ENCODE results near the gene GANC. TPM values are rescaled to one million over a fixed set of nuclear protein-coding genes. Genes with fewer than 3 reads are reported as not detected.
A peak's percentile ranks its signal among the peaks of the same experiment; 100 is the strongest.
"Not testable (repeated sequence)": the region's sequence is repeated elsewhere in the genome, so short reads cannot be mapped to it uniquely, and the experiment has no call there.

GANC gene
- polyA plus RNA-seq, 1 donor from 2014 or later: 48.0 TPM

GRCh38 chr15:42313463-42313862, 40.5 kb downstream of the GANC start:
- no peak overlapping the region for H3K27ac Mint-ChIP-seq

DNA sequence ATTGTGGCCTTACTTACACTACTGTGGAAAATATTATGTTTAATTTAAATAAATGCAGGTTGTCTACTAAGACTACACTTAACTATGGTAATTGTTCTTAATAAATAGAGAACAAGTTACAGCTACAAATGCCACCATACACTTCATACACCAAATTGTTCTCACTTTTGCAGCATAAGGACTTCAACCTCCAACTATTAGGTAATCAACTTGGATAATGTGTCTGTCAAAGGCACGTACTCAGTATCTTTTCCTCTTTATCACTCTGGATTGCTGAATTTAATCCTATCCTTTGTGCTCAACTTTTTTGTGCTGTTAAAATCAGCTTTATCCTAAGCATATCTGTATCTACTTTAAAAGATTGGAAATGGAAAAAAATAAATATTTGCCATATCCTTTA, 41.8 kb downstream of the GANC start:
- Mint-ChIP-seq H3K4me3 (no peak overlapping the region), H3K27ac (no peak overlapping the region), H3K36me3 (peaks cover 15% of the 10 kb centered on the region), H3K4me1 (peaks cover 0 to 4% (median 2%) of the 10 kb centered on the region in 3 donors), H3K27me3 (no peaks in the 10 kb centered on the region), H3K9me3 (no peaks in the 10 kb centered on the region)

More at GRCh38 chr15:42313463-42313862, 40.5 kb downstream of the GANC start:
- Mint-ChIP-seq H3K36me3 (peaks cover 17% of the 10 kb centered on the region), H3K27me3 (no peaks in the 10 kb centered on the region), H3K9me3 (no peaks in the 10 kb centered on the region), H3K4me1 (peaks cover 0 to 4% (median 0%) of the 10 kb centered on the region in 3 donors), H3K4me3 (no peak overlapping the region)

- peaks cover 0 to 4% (median 2%) of the 10 kb centered on the region in 3 donors for H3K4me1 Mint-ChIP-seq
- H3K27me3 Mint-ChIP-seq: no peaks in the 10 kb centered on the region
Observed at GRCh38 chr15:42315521-42315920, 42.5 kb downstream of the GANC start.

DNA sequence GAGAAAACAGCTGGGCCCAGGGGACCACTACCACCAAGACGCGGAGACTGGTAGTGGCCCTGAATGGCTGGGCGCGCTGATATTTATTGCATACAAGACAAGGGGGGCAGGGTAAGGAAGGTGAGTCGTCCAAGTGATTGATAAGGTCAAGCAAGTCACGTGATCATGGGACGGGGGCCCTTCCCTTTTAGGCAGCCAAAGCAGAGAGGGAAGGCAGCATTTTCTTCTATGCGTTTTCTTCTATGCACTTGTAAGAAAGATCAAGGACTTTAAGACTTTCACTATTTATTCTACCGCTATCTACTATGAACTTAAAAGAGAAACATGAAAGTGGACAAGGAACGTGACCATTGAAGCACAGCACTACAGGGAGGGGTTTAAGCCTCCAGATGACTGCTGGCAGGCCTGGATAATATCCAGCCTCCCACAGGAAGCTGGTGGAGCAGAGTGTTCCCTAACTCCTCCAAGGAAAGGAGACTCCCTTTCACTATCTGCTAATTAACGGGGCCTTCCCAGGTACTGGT, 43.3 kb downstream of the GANC start:
- H3K27ac Mint-ChIP-seq, H3K27me3 Mint-ChIP-seq, H3K4me3 Mint-ChIP-seq, H3K4me1 Mint-ChIP-seq, H3K9me3 Mint-ChIP-seq: not testable (repeated sequence)
- H3K36me3 Mint-ChIP-seq: peaks cover 15% of the 10 kb centered on the region

More at GRCh38 chr15:42315521-42315920, 42.5 kb downstream of the GANC start:
- Mint-ChIP-seq H3K36me3 (peaks cover 15% of the 10 kb centered on the region), H3K4me3 (no peak overlapping the region), H3K9me3 (no peaks in the 10 kb centered on the region), H3K27ac (no peak overlapping the region)

DNA sequence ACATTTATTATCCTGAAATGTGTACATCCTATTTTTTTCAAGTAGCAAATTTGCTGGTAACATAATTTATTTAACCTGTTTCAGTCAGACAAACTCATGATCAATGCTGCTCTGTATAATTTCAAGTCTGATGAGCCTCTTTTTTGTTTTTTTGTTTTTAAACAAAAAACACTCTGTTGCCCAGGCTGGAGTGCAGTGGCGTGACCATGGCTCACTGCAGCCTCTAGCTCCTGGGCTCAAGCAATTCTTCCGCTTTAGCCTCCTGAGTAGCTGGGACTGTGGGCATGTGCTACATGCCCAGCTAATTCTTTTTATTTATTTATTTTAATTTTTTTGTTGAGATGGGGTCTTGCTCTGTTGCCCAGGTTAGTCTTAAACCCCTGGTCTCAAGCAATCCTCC, 46.2 kb downstream of the GANC start:
- no peak overlapping the region for H3K4me3 Mint-ChIP-seq
- no peaks in the 10 kb centered on the region for H3K27me3 Mint-ChIP-seq
- no peaks in the 10 kb centered on the region for H3K9me3 Mint-ChIP-seq
- no peak overlapping the region for H3K27ac Mint-ChIP-seq
- H3K36me3 Mint-ChIP-seq: peaks cover 14% of the 10 kb centered on the region
- peaks cover 0 to 4% (median 2%) of the 10 kb centered on the region in 3 donors for H3K4me1 Mint-ChIP-seq

- H3K27ac Mint-ChIP-seq: no peak overlapping the region
- no peaks in the 10 kb centered on the region for H3K9me3 Mint-ChIP-seq
- peaks cover 22% of the 10 kb centered on the region for H3K36me3 Mint-ChIP-seq
- no peak overlapping the region for H3K4me3 Mint-ChIP-seq
- no peaks in the 10 kb centered on the region for H3K27me3 Mint-ChIP-seq
- no peaks in the 10 kb centered on the region for H3K4me1 Mint-ChIP-seq
Observed at GRCh38 chr15:42324308-42324707, 51.3 kb downstream of the GANC start.

- no peak overlapping the region for H3K4me3 Mint-ChIP-seq
- no peaks in the 10 kb centered on the region for H3K9me3 Mint-ChIP-seq
- no peaks in the 10 kb centered on the region for H3K4me1 Mint-ChIP-seq
- H3K36me3 Mint-ChIP-seq: peaks cover 21% of the 10 kb centered on the region
- H3K27ac Mint-ChIP-seq: no peak overlapping the region
- H3K27me3 Mint-ChIP-seq: no peaks in the 10 kb centered on the region
Observed at GRCh38 chr15:42329161-42329560, 56.2 kb downstream of the GANC start.

- Mint-ChIP-seq H3K4me3 (no peak overlapping the region), H3K4me1 (no peaks in the 10 kb centered on the region), H3K9me3 (peaks cover 0 to 4% (median 4%) of the 10 kb centered on the region in 3 donors), H3K27ac (no peak overlapping the region), H3K27me3 (no peaks in the 10 kb centered on the region), H3K36me3 (peaks cover 25% of the 10 kb centered on the region)
Observed at GRCh38 chr15:42329992-42330391, 57.0 kb downstream of the GANC start.

- Mint-ChIP-seq H3K27ac (no peak overlapping the region), H3K27me3 (no peaks in the 10 kb centered on the region), H3K9me3 (peaks cover 0 to 8% (median 7%) of the 10 kb centered on the region in 3 donors), H3K36me3 (peaks cover 32% of the 10 kb centered on the region), H3K4me3 (no peak overlapping the region), H3K4me1 (no peaks in the 10 kb centered on the region)
Observed at GRCh38 chr15:42331235-42331634, 58.2 kb downstream of the GANC start.

- no peaks in the 10 kb centered on the region for H3K27me3 Mint-ChIP-seq
- H3K36me3 Mint-ChIP-seq: peaks cover 26% of the 10 kb centered on the region
- no peak overlapping the region for H3K4me3 Mint-ChIP-seq
- H3K9me3 Mint-ChIP-seq: peaks cover 0 to 8% (median 7%) of the 10 kb centered on the region in 3 donors
- H3K27ac Mint-ChIP-seq: no peak overlapping the region
- no peaks in the 10 kb centered on the region for H3K4me1 Mint-ChIP-seq
Observed at GRCh38 chr15:42332331-42332730, 59.3 kb downstream of the GANC start.

DNA sequence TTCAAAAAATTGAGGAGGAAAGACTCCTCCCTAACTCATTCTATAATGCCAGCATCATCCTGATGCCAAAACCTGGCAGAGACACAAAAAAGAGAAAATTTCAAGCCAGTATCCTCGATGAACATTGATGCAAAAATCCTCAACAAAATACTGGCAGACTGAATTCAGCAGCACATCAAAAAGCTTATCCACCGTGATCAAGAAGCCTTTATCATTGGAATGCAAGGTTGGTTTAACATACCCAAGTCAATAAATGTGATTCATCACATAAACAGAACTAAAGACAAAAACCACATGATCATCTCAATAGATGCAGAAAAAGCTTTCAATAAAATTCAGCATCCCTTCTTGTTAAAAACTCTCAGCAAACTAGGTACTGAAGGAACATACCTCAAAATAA, 62.1 kb downstream of the GANC start:
- Mint-ChIP-seq H3K4me3 (no peak overlapping the region), H3K27ac (no peak overlapping the region), H3K36me3 (peaks cover 17% of the 10 kb centered on the region), H3K4me1 (no peaks in the 10 kb centered on the region), H3K9me3 (peaks cover 0 to 8% (median 7%) of the 10 kb centered on the region in 3 donors), H3K27me3 (no peaks in the 10 kb centered on the region)

DNA sequence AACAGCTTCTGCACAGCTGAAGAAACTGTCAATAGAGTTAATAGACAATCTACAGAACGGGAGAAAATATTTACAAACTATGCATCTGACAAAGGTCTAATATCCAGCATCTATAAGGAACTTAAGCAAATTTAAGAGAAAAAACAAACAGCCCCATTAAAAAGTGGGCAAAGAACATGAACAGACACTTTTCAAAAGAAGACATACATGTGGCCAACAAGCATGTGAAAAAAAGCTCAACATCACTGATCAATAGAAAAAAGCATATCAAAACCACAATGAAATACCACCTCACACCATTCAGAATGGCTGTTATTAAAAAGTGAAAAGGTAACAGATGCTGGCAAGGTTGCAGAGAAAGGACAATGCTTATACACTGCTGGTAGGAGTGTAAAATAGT, 63.6 kb downstream of the GANC start:
- H3K27ac Mint-ChIP-seq, H3K4me1 Mint-ChIP-seq, H3K4me3 Mint-ChIP-seq, H3K27me3 Mint-ChIP-seq, H3K9me3 Mint-ChIP-seq: not testable (repeated sequence)
- peaks cover 13% of the 10 kb centered on the region for H3K36me3 Mint-ChIP-seq

DNA sequence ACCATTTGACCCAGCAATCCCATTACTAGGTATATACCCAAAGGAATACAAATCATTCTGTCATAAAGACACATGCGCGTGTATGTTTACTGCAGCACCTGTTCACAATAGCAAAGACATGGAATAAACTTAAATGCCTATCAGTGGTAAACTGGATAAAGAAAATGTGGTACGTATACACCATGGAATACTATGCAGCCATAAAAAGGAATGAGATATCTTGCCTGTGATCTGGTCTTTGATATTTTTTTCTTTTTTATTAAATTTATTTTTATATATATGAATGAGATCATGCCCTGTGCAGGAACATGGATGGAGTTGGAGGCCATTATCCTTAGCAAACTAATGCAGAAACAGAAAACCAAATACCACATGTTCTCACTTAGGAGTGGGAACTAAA, 64.1 kb downstream of the GANC start:
- H3K9me3 Mint-ChIP-seq, H3K4me1 Mint-ChIP-seq, H3K27ac Mint-ChIP-seq, H3K27me3 Mint-ChIP-seq, H3K4me3 Mint-ChIP-seq: not testable (repeated sequence)
- peaks cover 13% of the 10 kb centered on the region for H3K36me3 Mint-ChIP-seq

GRCh38 chr15:42338500-42338899, 65.5 kb downstream of the GANC start:
- Mint-ChIP-seq H3K4me3 (no peak overlapping the region), H3K4me1 (no peaks in the 10 kb centered on the region), H3K27ac (no peak overlapping the region), H3K9me3 (peaks cover 0 to 8% (median 7%) of the 10 kb centered on the region in 3 donors), H3K36me3 (peaks cover 16% of the 10 kb centered on the region), H3K27me3 (no peaks in the 10 kb centered on the region)

DNA sequence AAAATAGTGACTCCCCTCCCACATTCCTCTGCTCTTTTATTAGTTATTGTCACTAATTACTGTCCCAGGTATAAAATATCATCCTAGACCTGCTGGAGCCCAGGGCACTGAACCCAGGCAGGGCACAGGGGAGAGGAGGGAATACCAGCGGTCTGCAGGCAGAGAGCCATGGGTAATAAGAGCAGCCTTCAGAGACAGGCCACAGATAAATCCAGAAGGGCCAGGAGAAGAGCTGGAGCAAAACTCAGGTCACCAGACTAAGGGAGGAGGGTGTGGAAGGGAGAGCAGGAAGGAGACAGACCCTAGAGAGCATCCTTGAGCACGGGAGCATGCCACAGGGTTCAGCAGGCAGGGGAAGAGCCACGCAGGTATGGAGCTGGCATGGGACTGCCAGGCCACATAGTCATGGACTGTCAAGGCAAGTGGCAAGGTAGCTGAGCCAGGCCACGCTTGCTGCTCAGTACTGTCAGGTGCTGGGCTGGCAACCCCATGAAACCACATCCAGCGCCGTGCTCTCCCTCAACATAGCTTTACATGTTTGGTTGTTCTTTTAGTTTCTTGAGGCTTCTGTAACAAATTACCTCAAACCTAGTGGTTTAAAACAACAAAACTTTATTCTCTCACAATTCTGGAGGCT, 70.7 kb downstream of the GANC start:
- H3K4me1 Mint-ChIP-seq: no peaks in the 10 kb centered on the region
- H3K9me3 Mint-ChIP-seq: no peaks in the 10 kb centered on the region
- H3K36me3 Mint-ChIP-seq: peaks cover 4% of the 10 kb centered on the region
- no peak overlapping the region for H3K4me3 Mint-ChIP-seq
- no peaks in the 10 kb centered on the region for H3K27me3 Mint-ChIP-seq
- peak overlapping the region in 1 of 3 donors; percentile 12 for H3K27ac Mint-ChIP-seq

DNA sequence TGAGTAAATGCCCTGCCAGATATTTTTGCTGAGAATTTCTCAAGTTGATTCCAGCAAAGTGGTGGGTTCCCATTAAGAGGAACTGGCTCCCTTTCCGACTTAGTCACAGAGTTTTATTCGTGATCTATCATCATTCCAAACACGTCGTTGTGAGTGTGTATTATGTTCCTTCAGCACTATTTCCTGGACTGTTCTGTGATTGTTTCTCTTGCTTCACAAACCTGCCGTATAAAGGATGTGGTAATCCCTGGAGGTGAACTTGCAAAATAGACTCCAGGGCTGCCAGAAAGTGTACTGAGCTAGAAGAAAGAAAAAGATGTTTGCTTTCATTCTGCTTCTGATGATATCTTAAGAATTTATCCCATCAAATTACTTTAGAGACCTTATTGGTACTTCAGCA, 71.8 kb downstream of the GANC start:
- H3K36me3 Mint-ChIP-seq: peaks cover 8% of the 10 kb centered on the region
- H3K27me3 Mint-ChIP-seq: no peaks in the 10 kb centered on the region
- no peak overlapping the region for H3K4me3 Mint-ChIP-seq
- no peaks in the 10 kb centered on the region for H3K4me1 Mint-ChIP-seq
- H3K9me3 Mint-ChIP-seq: no peaks in the 10 kb centered on the region
- H3K27ac Mint-ChIP-seq: no peak overlapping the region
